AG10803 (cell line): Measurements from ENCODE around the gene TP53I3.
A peak's percentile ranks its signal among the peaks of the same experiment; 100 is the strongest.

Source experiments
- DNase-seq: peaks from one replicate; pipeline ENCODE4 v3.0.0; 2010; ENCODE audit warnings: low read depth
- H3K4me3 ChIP-seq: 2 replicates; pipeline ENCODE4 v1.5.1; 2011; ENCODE audit warnings: mild to moderate bottlenecking, low read length, control low read depth
- TF ChIP-seq, protein P1 (sequence below): conservative IDR thresholded peaks from 2 replicates; pipeline ENCODE4 v1.5.1; 2011; ENCODE audit warnings: mild to moderate bottlenecking, low read length, control low read depth, inconsistent platforms

Gene TP53I3, protein sequence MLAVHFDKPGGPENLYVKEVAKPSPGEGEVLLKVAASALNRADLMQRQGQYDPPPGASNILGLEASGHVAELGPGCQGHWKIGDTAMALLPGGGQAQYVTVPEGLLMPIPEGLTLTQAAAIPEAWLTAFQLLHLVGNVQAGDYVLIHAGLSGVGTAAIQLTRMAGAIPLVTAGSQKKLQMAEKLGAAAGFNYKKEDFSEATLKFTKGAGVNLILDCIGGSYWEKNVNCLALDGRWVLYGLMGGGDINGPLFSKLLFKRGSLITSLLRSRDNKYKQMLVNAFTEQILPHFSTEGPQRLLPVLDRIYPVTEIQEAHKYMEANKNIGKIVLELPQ

DNA sequence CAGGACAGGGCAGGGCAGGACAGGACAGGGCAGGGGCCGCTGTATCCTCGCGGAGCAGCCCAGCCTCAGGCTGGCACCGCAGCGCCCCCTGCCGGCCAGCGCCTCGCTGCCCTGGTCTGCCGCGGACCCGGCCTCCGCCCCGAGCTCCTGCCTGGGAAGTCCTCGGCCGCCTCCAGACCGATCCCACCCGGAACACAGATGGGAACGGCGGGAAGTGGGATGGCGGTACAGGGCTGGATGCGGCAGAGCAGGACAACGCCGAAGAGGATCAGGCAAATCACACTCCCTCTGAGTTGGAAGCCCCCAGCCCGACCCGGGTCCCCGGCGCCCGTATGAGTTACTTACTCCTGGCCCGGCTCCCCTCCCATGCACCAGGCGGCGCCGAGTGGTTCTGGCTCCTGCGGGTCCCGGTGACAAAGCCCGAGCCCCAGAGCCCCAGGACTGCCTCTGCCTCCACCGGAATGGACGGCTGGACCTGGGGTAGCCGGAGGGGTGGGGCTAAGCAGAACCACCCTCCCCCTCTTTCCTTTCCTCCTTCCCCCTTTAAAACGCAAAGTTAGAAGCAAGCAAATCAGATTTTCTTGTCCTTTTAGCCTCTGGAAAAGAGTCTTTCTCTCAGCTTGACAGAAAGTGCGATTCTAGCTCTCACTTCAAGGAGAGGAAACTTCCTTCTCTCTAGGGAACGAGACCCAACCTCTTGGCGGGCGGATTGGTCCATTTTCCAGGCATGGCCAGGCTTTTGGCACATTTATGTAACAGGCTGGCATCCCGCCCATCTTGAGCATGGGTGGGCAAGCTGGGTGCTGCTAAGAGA is at the start of gene TP53I3:
Gene TP53I3 (minus strand): TSS at position 449 of the 814 bp plus-strand sequence. CDS start 508 bp downstream, outside the sequence.
- peak within 1 kb of the TSS; percentile 79 for H3K4me3 ChIP-seq
- TF ChIP-seq, protein P1, sequence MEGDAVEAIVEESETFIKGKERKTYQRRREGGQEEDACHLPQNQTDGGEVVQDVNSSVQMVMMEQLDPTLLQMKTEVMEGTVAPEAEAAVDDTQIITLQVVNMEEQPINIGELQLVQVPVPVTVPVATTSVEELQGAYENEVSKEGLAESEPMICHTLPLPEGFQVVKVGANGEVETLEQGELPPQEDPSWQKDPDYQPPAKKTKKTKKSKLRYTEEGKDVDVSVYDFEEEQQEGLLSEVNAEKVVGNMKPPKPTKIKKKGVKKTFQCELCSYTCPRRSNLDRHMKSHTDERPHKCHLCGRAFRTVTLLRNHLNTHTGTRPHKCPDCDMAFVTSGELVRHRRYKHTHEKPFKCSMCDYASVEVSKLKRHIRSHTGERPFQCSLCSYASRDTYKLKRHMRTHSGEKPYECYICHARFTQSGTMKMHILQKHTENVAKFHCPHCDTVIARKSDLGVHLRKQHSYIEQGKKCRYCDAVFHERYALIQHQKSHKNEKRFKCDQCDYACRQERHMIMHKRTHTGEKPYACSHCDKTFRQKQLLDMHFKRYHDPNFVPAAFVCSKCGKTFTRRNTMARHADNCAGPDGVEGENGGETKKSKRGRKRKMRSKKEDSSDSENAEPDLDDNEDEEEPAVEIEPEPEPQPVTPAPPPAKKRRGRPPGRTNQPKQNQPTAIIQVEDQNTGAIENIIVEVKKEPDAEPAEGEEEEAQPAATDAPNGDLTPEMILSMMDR, result peak; percentile 54
- peak; percentile 86 for DNase-seq

DNA sequence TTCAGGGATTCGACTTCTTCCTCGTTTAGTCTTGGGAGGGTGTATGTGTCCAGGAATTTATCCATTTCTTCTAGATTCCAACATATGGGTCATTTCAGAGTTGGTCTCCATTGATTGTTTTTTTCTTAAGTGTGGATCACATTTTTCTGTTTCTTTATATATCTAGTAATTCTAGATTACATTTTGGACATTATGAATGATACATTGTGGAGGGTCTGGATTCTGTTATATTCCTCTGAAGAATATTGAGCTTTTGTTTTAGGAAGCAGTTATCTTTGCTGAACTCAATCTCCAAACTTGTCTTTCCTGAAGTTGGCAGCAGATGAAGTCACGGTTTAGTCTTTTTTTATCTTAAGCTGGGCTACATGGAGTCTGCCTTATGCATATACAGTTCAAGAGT is 47.9 kb upstream of the TP53I3 start:
- no peak overlapping the region for H3K4me3 ChIP-seq
- no peak for DNase-seq
- TF ChIP-seq, protein P1, result no peak

DNA sequence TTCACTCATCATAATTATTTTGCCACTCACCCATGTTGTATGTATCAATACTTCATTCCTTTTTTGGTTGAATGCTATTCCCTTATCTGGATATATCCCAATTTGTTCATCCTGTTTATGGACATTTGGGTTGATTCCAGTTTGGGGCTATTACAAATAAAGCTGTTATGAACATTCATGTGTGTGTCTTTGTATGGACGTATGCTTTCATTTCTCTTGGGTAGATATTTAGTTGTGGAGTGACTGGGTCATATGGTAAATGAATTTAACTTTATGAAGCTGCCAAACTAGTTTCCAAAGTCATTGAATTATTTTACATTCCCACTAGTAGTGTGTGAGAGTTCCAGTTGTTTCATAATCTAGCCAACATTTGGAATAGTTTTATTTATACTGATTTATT is 41.3 kb upstream of the TP53I3 start:
- no peak overlapping the region for H3K4me3 ChIP-seq
- no peak for DNase-seq
- TF ChIP-seq, protein P1, result no peak

DNA sequence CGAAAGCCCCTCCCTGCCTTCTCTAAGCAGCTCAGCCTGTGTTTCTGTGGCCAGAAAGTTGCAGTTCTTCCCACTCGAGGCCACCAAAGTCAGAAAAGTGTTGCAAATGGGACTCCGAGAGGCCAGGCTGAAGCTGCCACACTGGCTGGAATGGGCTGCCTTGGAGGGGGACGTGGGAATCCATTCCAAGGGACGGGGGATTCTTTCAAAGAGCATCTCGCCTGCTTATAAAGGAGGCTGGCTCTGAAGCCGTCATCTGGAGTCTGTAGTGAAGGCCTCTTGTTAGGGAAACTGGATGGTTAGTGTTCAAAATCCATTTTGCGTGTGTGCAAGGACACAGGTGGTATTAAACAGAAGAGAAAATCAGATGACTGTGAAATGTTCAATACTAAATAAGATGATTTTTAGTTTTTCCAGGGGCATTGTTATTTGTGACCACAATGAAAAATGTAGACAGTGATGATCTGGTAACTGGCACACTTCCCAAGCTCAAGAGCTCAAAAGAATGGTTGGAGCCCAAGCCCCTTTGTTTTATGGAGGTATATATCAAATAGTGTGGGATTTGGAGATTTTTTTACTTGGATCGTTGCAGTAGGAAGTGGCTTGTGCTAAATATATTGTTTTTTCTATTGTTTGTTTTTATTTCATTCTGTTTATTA is 39.4 kb upstream of the TP53I3 start:
- TF ChIP-seq, protein P1, result no peak
- peak; percentile 33 for DNase-seq
- H3K4me3 ChIP-seq, result peak overlapping the region; percentile 83

DNA sequence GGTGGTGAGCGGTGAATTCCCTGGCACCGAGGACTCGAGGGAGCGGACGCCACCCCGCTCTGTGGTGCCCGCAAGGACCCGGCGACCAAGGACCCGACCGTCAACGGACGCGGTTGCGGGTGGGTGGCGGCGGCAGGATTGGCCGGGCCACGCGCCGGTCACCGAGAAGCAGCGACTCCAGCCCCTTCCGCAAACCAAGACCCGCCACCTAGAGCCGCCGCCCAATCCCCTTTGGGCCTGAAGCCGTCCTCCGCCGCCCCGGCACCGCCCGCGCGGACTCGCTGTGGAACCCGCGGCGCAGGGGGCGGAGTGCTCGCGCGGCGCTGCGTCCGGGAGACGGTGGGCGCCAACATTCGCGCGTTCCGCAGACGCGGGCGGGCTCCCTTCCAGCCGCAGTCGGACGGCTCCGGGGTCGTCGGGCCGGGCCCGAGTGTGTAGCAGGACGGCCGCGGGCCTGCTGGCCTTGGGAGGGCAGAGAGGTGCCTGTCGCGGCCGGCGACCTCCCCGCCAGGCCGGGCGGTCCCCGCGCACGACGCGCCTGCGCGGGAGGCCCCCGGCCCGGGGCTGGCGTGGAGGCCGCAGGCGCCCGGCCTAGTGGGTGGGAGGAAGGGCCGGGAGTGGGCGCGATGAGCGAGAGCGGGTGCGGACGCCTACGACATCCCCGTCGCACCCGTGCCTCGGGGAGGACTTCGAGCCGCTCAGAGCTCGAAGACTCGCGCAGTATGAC is 38.7 kb upstream of the TP53I3 start, which contains the start of the genes FAM228B and PFN4:
Gene FAM228B (plus strand): TSS at position 275 of the 727 bp plus-strand sequence. CDS start 893 bp downstream, outside the sequence.
Gene PFN4 (minus strand): TSS at position 140 of the 727 bp plus-strand sequence. CDS start 799 bp downstream, outside the sequence.
- peak within 1 kb of the TSS; percentile 83 for H3K4me3 ChIP-seq
- DNase-seq, result peak; percentile 84

More for the DNA sequence above, 38.7 kb upstream of the TP53I3 start, which contains the start of the genes FAM228B and PFN4:
- TF ChIP-seq, protein P1, result no peak
